ENCODE data around the gene F5.
"Not testable (repeated sequence)": the region's sequence is repeated elsewhere in the genome, so short reads cannot be mapped to it uniquely, and the experiment has no call there.

Gene F5

GRCh38 chr1:169508432-169509338 lies 77.6 kb downstream of the F5 start:
- DNase-seq, result no peak

DNA sequence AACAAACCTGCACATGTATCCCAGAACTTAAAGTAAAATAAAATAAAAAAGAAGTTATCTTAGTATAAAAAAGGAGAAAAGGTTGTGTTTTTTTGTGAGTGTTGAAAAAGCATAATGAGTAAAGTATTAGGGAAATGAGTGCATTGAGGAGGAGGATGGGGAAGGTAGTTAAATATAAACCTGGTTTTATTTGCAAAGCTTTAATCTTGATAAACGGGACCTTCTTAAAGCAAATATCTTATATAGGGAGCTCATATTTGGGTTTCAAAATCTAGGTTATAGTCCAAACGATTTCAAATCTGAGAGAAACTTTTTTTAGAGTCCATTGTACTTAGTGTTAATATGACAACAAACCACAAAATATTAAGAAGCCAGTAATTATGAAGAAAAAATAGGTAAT lies 78.9 kb downstream of the F5 start:
- no peak for DNase-seq

GRCh38 chr1:169503601-169504000 lies 82.7 kb downstream of the F5 start:
- not testable (repeated sequence) for DNase-seq

DNA sequence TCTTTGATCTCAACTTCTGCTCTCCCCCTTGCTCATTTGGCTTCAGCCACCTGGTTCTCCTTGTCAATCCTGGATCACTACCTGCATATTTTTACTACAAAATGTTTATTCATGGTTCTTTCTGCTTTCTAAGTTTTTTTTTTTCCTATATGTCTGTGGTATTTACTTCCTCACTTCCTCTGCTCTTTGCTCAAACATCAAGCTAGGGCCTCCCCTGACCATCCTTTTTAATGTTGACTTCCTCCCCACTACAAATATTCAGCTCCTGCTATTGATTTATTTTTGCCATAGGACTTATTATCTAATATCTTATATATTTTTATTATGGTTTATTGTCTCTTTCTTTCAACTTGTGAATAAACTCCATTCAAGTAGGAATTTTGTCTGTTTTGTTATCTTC lies 86.5 kb downstream of the F5 start:
- DNase-seq, result no peak

DNA sequence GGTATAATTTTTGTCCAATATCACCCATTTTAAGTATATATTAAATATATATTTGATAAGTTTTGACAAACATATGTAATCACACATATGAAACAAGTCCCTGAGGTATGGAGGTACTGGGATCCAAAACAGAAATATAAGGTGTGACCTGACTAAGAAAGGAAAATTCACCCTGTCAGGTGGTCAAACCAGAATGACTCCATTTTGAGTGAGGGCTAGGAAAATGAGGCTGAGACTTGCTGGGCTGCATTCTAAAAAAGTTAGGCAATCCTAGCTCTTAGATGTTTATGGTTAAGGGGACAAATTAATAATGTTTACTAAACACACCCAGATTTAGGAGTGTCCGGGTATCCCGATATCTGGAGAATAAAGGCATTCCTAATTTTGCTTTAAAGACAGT lies 89.0 kb downstream of the F5 start:
- no peak for DNase-seq

- no peak for DNase-seq
Measured at GRCh38 chr1:169495916-169496315, 90.4 kb downstream of the F5 start.

- DNase-seq, result no peak
Measured at GRCh38 chr1:169495046-169495775, 91.1 kb downstream of the F5 start.

DNA sequence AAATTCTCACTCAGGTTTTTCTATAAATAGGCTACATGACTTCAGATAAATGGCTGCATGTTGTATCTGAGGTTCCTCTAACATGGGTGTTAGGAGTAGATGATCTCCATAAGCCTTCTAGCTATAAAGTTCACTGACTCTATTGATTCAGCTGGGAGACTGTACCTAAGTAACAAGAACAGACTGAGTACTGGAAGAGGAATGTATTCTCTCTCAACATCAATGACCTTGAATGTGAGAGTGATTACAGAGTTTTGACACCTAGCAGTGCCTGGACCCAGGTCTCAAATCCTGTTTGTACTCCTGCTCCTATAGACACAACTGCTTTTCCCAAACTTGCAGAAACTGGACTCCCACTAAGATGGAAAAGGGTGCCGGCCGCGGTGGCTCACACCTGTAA lies 91.9 kb downstream of the F5 start:
- no peak for DNase-seq

GRCh38 chr1:169493251-169493650 lies 93.0 kb downstream of the F5 start:
- DNase-seq, result no peak

GRCh38 chr1:169491845-169492281 lies 94.4 kb downstream of the F5 start:
- no peak for DNase-seq

GRCh38 chr1:169488157-169488556 lies 98.1 kb downstream of the F5 start:
- no peak for DNase-seq

- no peak for DNase-seq
Measured at GRCh38 chr1:169487561-169487960, 98.7 kb downstream of the F5 start.

DNA sequence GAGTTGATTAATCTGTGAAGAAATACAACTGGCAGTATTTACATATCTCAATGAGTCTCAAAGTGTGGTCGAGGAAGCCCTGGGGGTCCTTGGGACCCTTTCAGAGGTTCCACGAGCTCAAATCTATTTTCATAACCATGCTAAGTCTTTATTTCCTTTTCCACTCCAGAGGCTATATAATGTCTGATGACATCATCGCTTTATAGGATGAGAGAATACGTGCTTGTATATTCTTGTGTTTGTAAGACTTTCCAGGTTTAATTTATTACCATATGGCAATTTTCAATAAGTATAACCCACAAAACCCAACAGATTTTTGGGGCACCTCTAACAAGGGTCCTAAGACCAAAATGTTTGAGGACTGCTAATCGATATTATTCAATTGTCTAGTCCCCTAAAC lies 99.1 kb downstream of the F5 start:
- no peak for DNase-seq

DNA sequence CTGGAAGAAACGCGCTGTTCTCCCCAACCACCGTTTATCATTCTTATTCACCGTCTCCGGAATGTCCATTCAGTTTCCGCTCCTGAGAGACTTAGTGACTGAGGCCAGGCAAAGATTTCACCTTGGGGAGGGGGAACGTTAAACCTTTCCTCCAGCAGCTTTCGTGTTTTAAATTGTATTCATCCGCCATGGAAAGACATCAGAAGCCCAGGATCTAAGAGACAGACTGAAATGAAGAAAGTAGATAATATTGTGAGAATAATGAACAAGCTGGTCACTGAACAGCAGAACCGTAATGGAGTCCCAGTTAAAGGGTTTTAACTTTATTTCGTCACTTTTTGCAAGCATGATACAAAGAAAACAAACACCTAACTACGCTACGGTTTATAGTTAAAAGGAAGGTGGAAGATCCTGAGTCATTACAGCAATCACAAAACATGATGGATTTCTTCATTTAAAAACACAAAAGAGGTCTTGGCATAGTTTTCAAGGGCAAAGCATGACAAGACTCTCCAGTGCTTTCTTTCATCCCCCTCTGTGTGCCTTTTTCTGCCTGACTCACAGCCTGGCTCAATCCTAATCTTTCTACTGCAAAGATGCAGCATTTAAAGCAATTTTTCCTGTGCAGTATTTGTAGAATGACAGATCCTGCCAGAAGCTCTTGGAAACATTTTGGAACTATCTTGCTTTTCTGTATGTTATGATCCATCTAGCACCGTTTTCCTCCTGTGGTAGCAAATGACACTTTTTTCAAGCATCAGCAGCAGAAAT lies 99.8 kb downstream of the F5 start:
- no peak for DNase-seq

GRCh38 chr1:169485431-169486280 lies 100.6 kb downstream of the F5 start, which contains the start of gene SLC19A2:
SLC19A2 (minus strand) TSS chr1:169485944; CDS start chr1:169485766, 178 bp downstream.
- DNase-seq, result peak; percentile 100

- DNase-seq, result no peak
Measured at GRCh38 chr1:169484683-169485430, 101.4 kb downstream of the F5 start.

DNA sequence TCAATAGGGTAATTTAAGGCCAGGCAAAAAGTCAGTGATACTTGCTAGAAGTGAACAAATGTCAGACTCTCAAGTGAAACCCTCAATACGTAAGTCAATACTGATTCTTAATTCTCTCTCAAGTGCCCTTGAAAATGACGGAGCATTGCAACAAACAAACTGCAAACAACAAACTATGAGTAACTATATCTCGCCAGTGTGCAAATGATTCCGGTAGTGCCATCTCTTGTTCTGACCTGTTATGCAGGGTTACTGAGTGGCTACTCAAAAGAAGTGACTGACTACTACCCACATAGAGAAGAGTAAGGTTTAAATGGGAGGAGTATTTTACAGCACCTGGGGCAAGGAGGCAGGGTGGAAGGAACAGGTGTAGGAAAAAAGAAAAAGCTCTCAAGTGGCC lies 102.2 kb downstream of the F5 start:
- no peak for DNase-seq

DNA sequence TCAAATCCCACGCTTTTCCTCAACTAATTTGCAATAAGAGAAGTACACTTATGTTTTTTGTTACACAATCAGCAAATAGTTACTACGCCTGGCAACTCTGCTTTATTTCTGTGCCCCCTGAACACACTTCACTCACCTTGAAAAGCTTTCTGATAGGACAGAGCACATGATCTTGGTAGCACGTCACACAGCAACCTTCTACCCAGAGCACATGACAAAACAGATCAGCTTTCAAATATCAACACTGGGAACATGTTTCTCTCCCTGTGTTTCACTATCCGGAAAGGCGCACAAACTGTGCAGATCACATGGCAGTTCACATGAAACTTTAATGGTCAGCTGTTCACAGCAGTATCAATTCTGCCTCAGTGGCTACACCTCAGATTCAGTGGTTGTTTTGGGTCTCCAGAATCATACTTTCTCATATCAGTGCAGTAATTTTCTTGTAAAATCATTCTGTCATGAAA lies 102.7 kb downstream of the F5 start:
- DNase-seq, result no peak

DNA sequence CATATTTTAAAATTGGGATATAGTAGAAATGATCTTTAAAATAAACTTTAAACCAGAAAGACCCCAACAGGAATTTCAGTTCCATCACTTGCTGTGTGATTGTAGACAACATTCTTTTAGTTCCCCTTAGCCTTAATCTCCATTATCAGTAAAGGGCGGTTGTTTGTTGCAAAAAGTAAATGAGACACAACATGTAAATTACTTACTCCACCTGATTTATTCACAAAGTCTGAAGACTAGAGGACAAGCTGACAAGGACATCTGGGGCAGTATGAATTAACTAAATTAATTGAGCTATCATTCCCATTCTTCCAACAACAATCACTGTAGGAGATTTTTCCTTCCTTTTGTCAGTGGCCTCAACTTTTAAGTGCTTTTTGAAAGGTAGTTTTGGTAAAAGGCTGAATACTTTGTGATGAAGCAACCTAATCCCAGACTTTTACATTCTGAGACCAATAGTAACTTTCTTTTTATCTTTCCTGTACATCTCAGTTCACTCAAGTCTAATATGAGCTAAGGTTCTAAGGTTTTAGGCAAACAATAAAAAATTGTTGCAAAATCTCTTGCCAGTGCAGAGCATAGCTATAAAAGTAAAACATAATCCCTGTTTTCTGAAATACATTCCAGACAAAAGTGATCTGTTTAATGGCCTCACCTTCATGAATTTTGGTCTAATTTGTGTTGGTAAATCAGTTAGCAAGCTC lies 106.8 kb downstream of the F5 start:
- DNase-seq, result no peak

- no peak for DNase-seq
Measured at GRCh38 chr1:169478094-169478672, 108.1 kb downstream of the F5 start.
